Caco-2 (cell line): Measurements from ENCODE around the gene ATXN7L1. TPM values are rescaled to one million over a fixed set of nuclear protein-coding genes. Genes with fewer than 3 reads are reported as not detected.

ENCODE experiments used
- BruUV-seq: library from RNA; stranded (reverse); fragments of 400-500 nt; replicated peaks from 2 replicates; lab custom pipeline; 2021; lab: Mats Ljungman, UMichigan
- CTCF ChIA-PET: fragments of 300-600 bp; sonication (Branson Sonifier 250); formaldehyde crosslinking; loops from one replicate; lab custom pipeline; 2022; ENCODE audit warnings: antibody characterized with exemption; lab: Charles Lee
- POLR2A ChIA-PET: fragments of 300-600 bp; sonication (Branson Sonifier 250); formaldehyde crosslinking; loops from one replicate; lab custom pipeline; 2022; ENCODE audit warnings: antibody characterized with exemption; lab: Charles Lee
- DNase-seq, 2 experiments: peaks; one replicate each; pipeline versions ENCODE4 v3.0.0 to v3.0.0-alpha.2; 2020 to 2022
- H3K27me3 ChIP-seq: replicated peaks from 2 replicates; pipeline ENCODE4 v1.6.0; 2011; ENCODE audit warnings: low read length; ENCODE audit not compliant: control insufficient read depth, insufficient read depth
- H3K36me3 ChIP-seq: 2 replicates; pipeline ENCODE4 v1.5.1; 2011; ENCODE audit warnings: low read length; ENCODE audit not compliant: control insufficient read depth, insufficient read depth
- H3K4me1 ChIP-seq: fragments of 250-450 bp; sonication (Bioruptor Pico); 2 replicates; pipeline ENCODE4 v1.5.1; 2020; ENCODE audit warnings: mild to moderate bottlenecking
- H3K4me3 ChIP-seq: 2 replicates; pipeline ENCODE4 v1.5.1; 2011; ENCODE audit warnings: low read depth, mild to moderate bottlenecking, control low read depth, low read length
- H3K9me3 ChIP-seq: fragments of 250-450 bp; sonication (Bioruptor Pico); 2 replicates; pipeline ENCODE4 v1.5.1; 2020; ENCODE audit warnings: mild to moderate bottlenecking, moderate library complexity
- H3K27ac Mint-ChIP-seq: one replicate; pipeline ENCODE4 v1.8.0; 2022; ENCODE audit warnings: mixed read lengths; ENCODE audit not compliant: unreplicated experiment
- H3K27me3 Mint-ChIP-seq: one replicate; pipeline ENCODE4 v1.8.0; 2022; ENCODE audit warnings: mixed read lengths; ENCODE audit not compliant: insufficient read depth, unreplicated experiment
- H3K36me3 Mint-ChIP-seq: one replicate; pipeline ENCODE4 v1.8.0; 2022; ENCODE audit warnings: mild to moderate bottlenecking, mixed read lengths; ENCODE audit not compliant: insufficient read depth, unreplicated experiment
- H3K4me1 Mint-ChIP-seq: one replicate; pipeline ENCODE4 v1.8.0; 2022; ENCODE audit warnings: low read depth, mixed read lengths; ENCODE audit not compliant: unreplicated experiment
- H3K4me3 Mint-ChIP-seq: one replicate; pipeline ENCODE4 v1.8.0; 2022; ENCODE audit warnings: mild to moderate bottlenecking, moderate library complexity, mixed read lengths; ENCODE audit not compliant: unreplicated experiment
- H3K9me3 Mint-ChIP-seq: one replicate; pipeline ENCODE4 v1.8.0; 2022; ENCODE audit warnings: mixed read lengths; ENCODE audit not compliant: unreplicated experiment
- intact Hi-C: fragments of 100-400 bp; cut with micrococcal nuclease; formaldehyde crosslinking; loops from one replicate; pipeline ENCODE4 v1.10.0; 2022; ENCODE audit not compliant: unreplicated experiment
- total RNA-seq: library from RNA; stranded (reverse); gene quantifications from 2 replicates; pipeline ENCODE4 v1.2.3, GENCODE V29; 2022
- TF ChIP-seq, protein P1 (sequence below), 2 experiments: fragments of 200-600 bp in 1 of 2; IDR thresholded peaks; 1 replicate in 1 of 2; 2 replicates in 1 of 2; pipeline versions ENCODE4 v1.5.1 to v1.8.0; 2011 to 2022; ENCODE audit warnings: antibody characterized with exemption in 1 of 2, control low read depth in 1 of 2, inconsistent platforms in 1 of 2, low read depth in 1 of 2, low read length in 1 of 2, mild to moderate bottlenecking in 1 of 2, moderate library complexity in 1 of 2; ENCODE audit not compliant: insufficient read depth in 1 of 2, severe bottlenecking in 1 of 2, unreplicated experiment in 1 of 2

The ATXN7L1 gene
- total RNA-seq, 1 experiment from 2014 or later = 14.1 TPM

DNA sequence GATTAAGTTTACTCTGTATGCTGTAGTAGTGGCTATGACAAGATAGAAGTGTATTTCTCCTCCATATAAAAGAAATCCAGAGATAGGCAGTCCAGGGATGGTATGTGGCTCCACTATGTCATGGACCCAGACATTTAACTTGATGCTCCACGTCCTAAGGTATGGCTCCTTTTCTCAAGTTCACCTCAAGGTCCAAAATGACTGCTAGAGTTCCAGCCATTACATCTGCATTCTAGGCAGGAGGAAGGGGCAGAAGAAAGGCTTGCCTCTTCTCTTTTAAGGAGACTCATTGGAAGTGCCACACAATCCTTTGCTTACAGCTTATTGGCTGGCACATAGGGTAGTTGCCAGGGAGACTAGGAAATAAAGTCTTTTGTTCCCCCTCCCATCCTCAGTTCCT lies 27.7 kb upstream of the ATXN7L1 start:
- TF ChIP-seq, protein P1, sequence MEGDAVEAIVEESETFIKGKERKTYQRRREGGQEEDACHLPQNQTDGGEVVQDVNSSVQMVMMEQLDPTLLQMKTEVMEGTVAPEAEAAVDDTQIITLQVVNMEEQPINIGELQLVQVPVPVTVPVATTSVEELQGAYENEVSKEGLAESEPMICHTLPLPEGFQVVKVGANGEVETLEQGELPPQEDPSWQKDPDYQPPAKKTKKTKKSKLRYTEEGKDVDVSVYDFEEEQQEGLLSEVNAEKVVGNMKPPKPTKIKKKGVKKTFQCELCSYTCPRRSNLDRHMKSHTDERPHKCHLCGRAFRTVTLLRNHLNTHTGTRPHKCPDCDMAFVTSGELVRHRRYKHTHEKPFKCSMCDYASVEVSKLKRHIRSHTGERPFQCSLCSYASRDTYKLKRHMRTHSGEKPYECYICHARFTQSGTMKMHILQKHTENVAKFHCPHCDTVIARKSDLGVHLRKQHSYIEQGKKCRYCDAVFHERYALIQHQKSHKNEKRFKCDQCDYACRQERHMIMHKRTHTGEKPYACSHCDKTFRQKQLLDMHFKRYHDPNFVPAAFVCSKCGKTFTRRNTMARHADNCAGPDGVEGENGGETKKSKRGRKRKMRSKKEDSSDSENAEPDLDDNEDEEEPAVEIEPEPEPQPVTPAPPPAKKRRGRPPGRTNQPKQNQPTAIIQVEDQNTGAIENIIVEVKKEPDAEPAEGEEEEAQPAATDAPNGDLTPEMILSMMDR (IDR thresholded peaks at IDR 0.05; ENCODE audit: insufficient read depth in 1 of 2, low read depth in 1 of 2, low read length in 1 of 2, severe bottlenecking in 1 of 2, unreplicated experiment in 1 of 2) = no peak
- CTCF ChIA-PET = no interaction called here
- H3K9me3 Mint-ChIP-seq = no peaks in the 10 kb centered on the region

DNA sequence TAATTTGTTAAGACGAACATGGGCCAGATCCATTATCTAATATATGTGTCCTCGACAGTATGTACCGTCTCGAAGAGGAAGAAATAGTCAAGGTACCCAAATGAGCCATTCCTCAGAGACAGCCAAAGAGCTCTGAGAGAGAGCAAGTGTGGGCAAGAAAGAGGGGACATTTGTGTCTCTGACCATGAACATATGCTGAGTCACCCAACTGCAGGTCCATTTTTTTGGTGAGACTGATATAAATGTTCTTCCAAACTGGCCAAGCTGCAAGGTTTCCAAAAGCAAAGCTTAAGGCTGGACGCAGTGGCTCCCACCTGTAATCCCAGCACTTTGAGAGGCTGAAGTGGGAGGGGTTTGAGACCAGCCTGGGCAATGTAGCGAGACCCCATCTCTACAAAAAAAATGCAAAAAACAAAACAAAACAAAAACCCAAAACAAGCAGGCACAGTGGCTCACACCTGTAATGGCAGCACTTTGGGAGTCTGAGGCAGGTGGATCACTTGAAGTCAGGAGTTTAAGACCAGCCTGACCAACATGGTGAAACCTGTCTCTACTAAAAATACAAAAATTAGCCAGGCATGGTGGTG lies 26.0 kb upstream of the ATXN7L1 start:
- H3K36me3 ChIP-seq = no peaks in the 10 kb centered on the region
- TF ChIP-seq, protein P1 (IDR thresholded peaks at IDR 0.05; ENCODE audit: insufficient read depth in 1 of 2, low read depth in 1 of 2, low read length in 1 of 2, severe bottlenecking in 1 of 2, unreplicated experiment in 1 of 2) = no peak

More for the DNA sequence above, 27.7 kb upstream of the ATXN7L1 start:
- intact Hi-C loops = no loop called here
- BruUV-seq = no TSS peak
- Histone ChIP-seq H3K27me3 (no peaks in the 10 kb centered on the region), H3K4me1 (no peaks in the 10 kb centered on the region), H3K36me3 (no peaks in the 10 kb centered on the region), H3K9me3 (no peaks in the 10 kb centered on the region), H3K4me3 (no peak overlapping the region)
- POLR2A ChIA-PET = no interaction called here
- no peak overlapping the region for H3K27ac Mint-ChIP-seq
- H3K4me3 Mint-ChIP-seq = no peak overlapping the region
- H3K4me1 Mint-ChIP-seq = no peaks in the 10 kb centered on the region
- DNase-seq = no peak
- H3K36me3 Mint-ChIP-seq = no peaks in the 10 kb centered on the region
- no peaks in the 10 kb centered on the region for H3K27me3 Mint-ChIP-seq

DNA sequence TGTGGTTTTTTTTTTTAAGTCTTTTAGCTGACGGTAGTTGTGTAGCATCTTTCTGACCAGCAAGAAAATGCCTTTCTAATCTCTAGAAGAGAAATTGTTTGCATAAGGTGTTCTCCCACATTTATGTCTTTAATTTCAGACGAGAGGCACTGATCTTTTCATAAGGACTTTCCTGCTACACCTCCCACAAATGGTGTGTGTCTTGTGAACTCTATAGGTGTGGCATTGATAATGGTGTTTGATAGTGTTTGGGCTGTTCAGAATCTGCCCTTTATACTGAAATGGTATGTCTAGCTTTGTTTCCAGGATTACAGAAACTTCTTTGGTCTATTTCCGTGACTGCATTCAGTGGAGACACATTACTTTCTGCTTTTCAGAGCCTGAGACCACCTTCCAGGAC lies 21.6 kb upstream of the ATXN7L1 start:
- H3K36me3 Mint-ChIP-seq = no peaks in the 10 kb centered on the region
- Histone ChIP-seq H3K4me3 (no peak overlapping the region), H3K4me1 (no peaks in the 10 kb centered on the region; the same call in 1 of the 2 replicates), H3K36me3 (no peaks in the 10 kb centered on the region), H3K9me3 (no peaks in the 10 kb centered on the region), H3K27me3 (no peaks in the 10 kb centered on the region)
- no peak overlapping the region for H3K27ac Mint-ChIP-seq
- ChIA-PET POLR2A (no interaction called here), CTCF (interaction anchor here (1.2 kb wide), 1 partner anchor 13 kb away, joined by 3 read pairs; no protein-coding TSS in a partner anchor)
- BruUV-seq = no TSS peak
- H3K4me3 Mint-ChIP-seq = no peak overlapping the region
- no peaks in the 10 kb centered on the region for H3K27me3 Mint-ChIP-seq
- no peak for DNase-seq
- H3K4me1 Mint-ChIP-seq = peaks cover 15% of the 10 kb centered on the region
- intact Hi-C loops = no loop called here
- TF ChIP-seq, protein P1 (IDR thresholded peaks at IDR 0.05; ENCODE audit: insufficient read depth in 1 of 2, low read depth in 1 of 2, low read length in 1 of 2, severe bottlenecking in 1 of 2, unreplicated experiment in 1 of 2) = no peak
- no peaks in the 10 kb centered on the region for H3K9me3 Mint-ChIP-seq

More for the DNA sequence above, 26.0 kb upstream of the ATXN7L1 start:
- H3K4me3 Mint-ChIP-seq = no peak overlapping the region
- H3K27me3 Mint-ChIP-seq = no peaks in the 10 kb centered on the region
- intact Hi-C loops = no loop called here
- H3K9me3 Mint-ChIP-seq = no peaks in the 10 kb centered on the region
- POLR2A ChIA-PET = no interaction called here
- Histone ChIP-seq H3K27me3 (no peaks in the 10 kb centered on the region), H3K9me3 (no peaks in the 10 kb centered on the region), H3K4me1 (no peaks in the 10 kb centered on the region), H3K4me3 (no peak overlapping the region)
- DNase-seq = no peak
- H3K36me3 Mint-ChIP-seq = no peaks in the 10 kb centered on the region
- no peak overlapping the region for H3K27ac Mint-ChIP-seq
- CTCF ChIA-PET = no interaction called here
- H3K4me1 Mint-ChIP-seq = no peaks in the 10 kb centered on the region
- BruUV-seq = no TSS peak
